ENCODE measurements around the gene GPR108.
A peak's percentile ranks its signal among the peaks of the same experiment; 100 is the strongest.
"Not testable (repeated sequence)": the region's sequence is repeated elsewhere in the genome, so short reads cannot be mapped to it uniquely, and the experiment has no call there.

GPR108 gene

DNA sequence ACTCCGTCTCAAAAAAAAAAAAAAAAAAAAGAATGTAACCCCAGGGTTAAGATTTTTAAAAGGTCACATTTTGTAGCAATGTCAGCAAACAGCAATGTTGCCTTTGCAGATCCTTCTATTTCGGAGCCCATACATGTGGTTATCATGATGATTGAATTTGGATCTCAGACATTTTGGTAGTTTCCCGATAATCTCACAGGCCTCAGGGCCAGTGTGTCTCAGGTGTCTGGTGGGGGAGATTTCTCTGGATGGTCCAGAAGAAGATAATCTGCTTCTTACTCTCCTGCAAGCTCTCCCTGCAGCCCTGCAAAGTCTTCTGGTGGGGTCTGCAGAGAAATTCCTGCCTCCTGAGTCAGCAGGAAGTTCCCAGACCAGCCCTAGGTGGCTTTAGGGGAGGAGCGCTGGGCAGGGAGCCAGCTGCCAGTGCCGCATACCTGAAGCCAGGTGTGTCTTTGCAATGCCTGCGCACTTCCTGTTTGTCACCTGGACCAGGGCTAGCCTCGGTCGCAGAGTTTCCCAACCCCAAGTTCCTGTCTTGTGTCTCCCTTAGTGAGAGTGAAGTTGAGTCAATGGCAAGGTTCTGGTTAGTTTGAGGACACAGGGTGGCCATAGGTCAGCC, 28.5 kb upstream of the GPR108 start:
- no peaks in the 10 kb centered on the region for H3K36me3 ChIP-seq (ENCODE audit: insufficient read depth)
- no peak overlapping the region for H3K4me3 ChIP-seq (IDR thresholded peaks at IDR 0.05; ENCODE audit: insufficient read depth, low read depth, low read length)
- H3K27ac ChIP-seq: no peak overlapping the region
- peaks cover 20% of the 10 kb centered on the region for H3K4me1 ChIP-seq (ENCODE audit: low read depth, poor library complexity, severe bottlenecking)
- H3K9ac ChIP-seq: no peak overlapping the region; the same call in 1 of the 2 replicates
- no peaks in the 10 kb centered on the region for H3K27me3 ChIP-seq (ENCODE audit: insufficient read depth, low read depth)
- peaks cover 15% of the 10 kb centered on the region; the same call in 1 of the 2 replicates for H3K79me2 ChIP-seq (ENCODE audit: insufficient read depth, low read depth)
- H2AFZ ChIP-seq (ENCODE audit: low read depth): no peak overlapping the region
- no peaks in the 10 kb centered on the region for H4K20me1 ChIP-seq (ENCODE audit: insufficient read depth)
- TF ChIP-seq, protein P1, sequence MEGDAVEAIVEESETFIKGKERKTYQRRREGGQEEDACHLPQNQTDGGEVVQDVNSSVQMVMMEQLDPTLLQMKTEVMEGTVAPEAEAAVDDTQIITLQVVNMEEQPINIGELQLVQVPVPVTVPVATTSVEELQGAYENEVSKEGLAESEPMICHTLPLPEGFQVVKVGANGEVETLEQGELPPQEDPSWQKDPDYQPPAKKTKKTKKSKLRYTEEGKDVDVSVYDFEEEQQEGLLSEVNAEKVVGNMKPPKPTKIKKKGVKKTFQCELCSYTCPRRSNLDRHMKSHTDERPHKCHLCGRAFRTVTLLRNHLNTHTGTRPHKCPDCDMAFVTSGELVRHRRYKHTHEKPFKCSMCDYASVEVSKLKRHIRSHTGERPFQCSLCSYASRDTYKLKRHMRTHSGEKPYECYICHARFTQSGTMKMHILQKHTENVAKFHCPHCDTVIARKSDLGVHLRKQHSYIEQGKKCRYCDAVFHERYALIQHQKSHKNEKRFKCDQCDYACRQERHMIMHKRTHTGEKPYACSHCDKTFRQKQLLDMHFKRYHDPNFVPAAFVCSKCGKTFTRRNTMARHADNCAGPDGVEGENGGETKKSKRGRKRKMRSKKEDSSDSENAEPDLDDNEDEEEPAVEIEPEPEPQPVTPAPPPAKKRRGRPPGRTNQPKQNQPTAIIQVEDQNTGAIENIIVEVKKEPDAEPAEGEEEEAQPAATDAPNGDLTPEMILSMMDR (conservative IDR thresholded peaks at IDR 0.05; ENCODE audit: low read depth, low read length): no peak
- peak overlapping the region; percentile 61 for H3K4me2 ChIP-seq

DNA sequence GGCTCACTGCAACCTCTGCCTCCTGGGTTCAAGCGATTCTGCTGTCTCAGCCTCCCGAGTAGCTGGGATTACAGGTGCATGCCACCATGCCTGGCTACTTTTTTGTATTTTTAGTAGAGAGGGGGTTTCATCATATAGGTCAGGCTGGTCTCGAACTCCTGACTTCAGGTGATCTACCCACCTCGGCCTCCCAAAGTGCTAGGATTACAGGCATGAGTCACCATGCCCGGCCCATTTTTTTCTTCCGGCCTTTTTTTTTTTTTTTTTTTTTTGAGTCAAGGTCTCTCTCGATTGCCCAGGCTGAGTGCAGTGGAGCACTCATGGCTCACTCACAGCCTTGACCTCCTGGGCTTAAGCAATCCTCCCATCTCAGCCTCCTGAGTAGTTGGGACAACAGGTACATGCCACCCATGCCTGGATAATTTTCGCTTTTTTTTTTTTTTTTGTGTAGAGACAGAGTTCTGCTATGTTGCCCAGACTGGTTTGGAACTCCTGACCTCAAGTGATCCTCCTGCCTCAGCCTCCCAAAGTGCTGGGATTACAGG, 24.9 kb upstream of the GPR108 start:
- H3K4me2 ChIP-seq, H3K27ac ChIP-seq: not testable (repeated sequence)

DNA sequence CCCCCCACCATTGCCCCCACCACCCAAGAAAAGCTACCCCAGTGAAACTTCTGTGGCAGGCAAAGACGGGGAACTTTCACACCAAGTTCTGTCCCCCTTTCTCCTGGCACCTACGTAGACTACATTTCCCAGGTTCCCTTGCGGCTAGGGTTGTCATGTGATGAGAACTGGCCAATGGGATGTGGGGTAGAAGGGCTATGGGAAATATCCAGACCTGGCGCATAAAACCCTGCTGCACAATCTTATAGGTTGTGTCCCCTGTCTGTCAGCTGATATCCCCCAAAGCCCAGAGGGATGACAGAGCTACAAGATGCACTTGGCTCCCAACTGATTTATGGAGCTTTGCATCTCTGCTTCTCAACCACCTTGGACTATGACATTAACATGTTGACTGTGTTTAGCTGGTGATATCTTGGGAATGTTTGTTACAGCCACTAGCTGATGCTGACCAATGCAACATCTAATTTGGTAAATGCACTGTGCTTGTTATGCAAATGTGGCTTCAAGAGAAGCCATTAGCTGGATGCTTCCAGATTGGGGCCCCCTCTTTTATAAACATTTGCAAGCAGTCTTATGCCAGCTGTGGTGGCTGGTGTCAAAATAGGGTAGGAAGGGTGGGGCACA, 23.8 kb upstream of the GPR108 start:
- Histone ChIP-seq H3K27ac (no peak overlapping the region), H2AFZ (ENCODE audit: low read depth) (no peak overlapping the region), H3K4me3 (IDR thresholded peaks at IDR 0.05; ENCODE audit: insufficient read depth, low read depth, low read length) (no peak overlapping the region), H3K79me2 (ENCODE audit: insufficient read depth, low read depth) (peaks cover 12% of the 10 kb centered on the region; the same call in 1 of the 2 replicates), H4K20me1 (ENCODE audit: insufficient read depth) (no peaks in the 10 kb centered on the region), H3K36me3 (ENCODE audit: insufficient read depth) (no peaks in the 10 kb centered on the region), H3K9ac (no peak overlapping the region), H3K4me2 (no peak overlapping the region), H3K27me3 (ENCODE audit: insufficient read depth, low read depth) (no peaks in the 10 kb centered on the region), H3K4me1 (ENCODE audit: low read depth, poor library complexity, severe bottlenecking) (peaks cover 19% of the 10 kb centered on the region)
- TF ChIP-seq, protein P1 (conservative IDR thresholded peaks at IDR 0.05; ENCODE audit: low read depth, low read length): no peak

More for the DNA sequence above, 24.9 kb upstream of the GPR108 start:
- not testable (repeated sequence) for H3K27me3 ChIP-seq (ENCODE audit: insufficient read depth, low read depth); H3K9ac ChIP-seq; H2AFZ ChIP-seq (ENCODE audit: low read depth); H3K36me3 ChIP-seq (ENCODE audit: insufficient read depth); H3K4me3 ChIP-seq (IDR thresholded peaks at IDR 0.05; ENCODE audit: insufficient read depth, low read depth, low read length); H4K20me1 ChIP-seq (ENCODE audit: insufficient read depth)
- Histone ChIP-seq H3K4me1 (ENCODE audit: low read depth, poor library complexity, severe bottlenecking) (peaks cover 22% of the 10 kb centered on the region), H3K79me2 (ENCODE audit: insufficient read depth, low read depth) (peaks cover 15% of the 10 kb centered on the region; the same call in 1 of the 2 replicates)

DNA sequence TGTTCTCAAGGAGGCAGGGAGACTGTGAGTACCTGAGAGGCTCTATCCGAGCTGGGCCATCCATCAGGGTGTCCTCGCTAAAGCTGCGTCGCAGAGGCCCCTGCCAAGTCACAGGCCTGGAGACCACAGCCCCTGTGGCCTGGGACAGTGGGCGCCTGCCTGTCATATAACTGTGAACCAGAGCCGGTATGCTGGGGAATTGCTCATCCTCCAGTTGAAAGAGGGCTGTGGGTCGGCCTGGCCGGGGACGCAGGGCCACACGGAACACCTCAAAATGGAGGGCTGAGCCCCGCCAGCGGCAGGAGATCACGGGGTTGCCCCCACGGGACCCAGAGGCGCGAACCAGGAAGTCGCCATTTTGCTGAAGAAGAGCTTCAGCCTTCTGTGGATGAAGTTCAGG, 23.2 kb upstream of the GPR108 start:
- no peaks in the 10 kb centered on the region for H4K20me1 ChIP-seq (ENCODE audit: insufficient read depth)
- no peak overlapping the region for H2AFZ ChIP-seq (ENCODE audit: low read depth)
- no peak overlapping the region for H3K9ac ChIP-seq
- no peaks in the 10 kb centered on the region for H3K36me3 ChIP-seq (ENCODE audit: insufficient read depth)
- TF ChIP-seq, protein P1 (conservative IDR thresholded peaks at IDR 0.05; ENCODE audit: low read depth, low read length): no peak
- no peak overlapping the region for H3K4me2 ChIP-seq
- H3K79me2 ChIP-seq (ENCODE audit: insufficient read depth, low read depth): peaks cover 6% of the 10 kb centered on the region; the same call in 1 of the 2 replicates
- no peak overlapping the region for H3K4me3 ChIP-seq (IDR thresholded peaks at IDR 0.05; ENCODE audit: insufficient read depth, low read depth, low read length)
- peaks cover 14% of the 10 kb centered on the region for H3K4me1 ChIP-seq (ENCODE audit: low read depth, poor library complexity, severe bottlenecking)
- no peak overlapping the region for H3K27ac ChIP-seq
- H3K27me3 ChIP-seq (ENCODE audit: insufficient read depth, low read depth): no peaks in the 10 kb centered on the region

Measured in KMS-11 (cell line).